ENCODE results near the gene DNASE1L2.

The DNASE1L2 gene

GRCh38 chr16:2196981-2197511 lies 39.2 kb upstream of the DNASE1L2 start (continued):
- TF ChIP-seq ZNF280D (tag by site-specific recombination; IDR thresholded peaks at IDR 0.05) (no peak), ZNF311 (tag by site-specific recombination; IDR thresholded peaks at IDR 0.05; ENCODE audit: borderline replicate concordance) (no peak), ZNF610 (tag by site-specific recombination; IDR thresholded peaks at IDR 0.05; ENCODE audit: borderline replicate concordance) (no peak), ZNF266 (tag by site-specific recombination; IDR thresholded peaks at IDR 0.05; ENCODE audit: low read depth) (no peak), ZNF768 (tag by site-specific recombination; IDR thresholded peaks at IDR 0.05) (no peak), REST (tag by site-specific recombination; IDR thresholded peaks at IDR 0.05) (no peak), ZNF560 (tag by site-specific recombination; IDR thresholded peaks at IDR 0.05; ENCODE audit: borderline replicate concordance) (no peak), ZNF837 (tag by site-specific recombination; IDR thresholded peaks at IDR 0.05) (no peak), HOXA7 (CRISPR knock-in tag; IDR thresholded peaks at IDR 0.05; ENCODE audit: borderline replicate concordance) (no peak), ZNF580 (tag by site-specific recombination; IDR thresholded peaks at IDR 0.05) (no peak), ZNF146 (tag by site-specific recombination; IDR thresholded peaks at IDR 0.05) (no peak), ZSCAN5A (tag by site-specific recombination; IDR thresholded peaks at IDR 0.05) (no peak)

GRCh38 chr16:2197765-2198164 lies 38.5 kb upstream of the DNASE1L2 start:
- ChIA-PET POLR2A (no interaction called here), CTCF (interaction anchor here (0.6 to 1.3 kb wide), 4 partner anchors 13 to 303 kb away, joined by 3 to 5 read pairs (median 3); partner anchors contain the start of gene TRAF7)
- peaks cover 9% of the 10 kb centered on the region; the same call in 1 of the 2 replicates for H3K4me1 ChIP-seq (ENCODE audit: control insufficient read depth, insufficient read depth, low read length)
- H3K4me3 ChIP-seq (ENCODE audit: low read depth, low read length), result no peak overlapping the region
- no peaks in the 10 kb centered on the region for H3K36me3 ChIP-seq (ENCODE audit: control insufficient read depth in 2 of 2, insufficient read depth in 1 of 2, low read length in 2 of 2)
- no peak overlapping the region for H3K27ac ChIP-seq (ENCODE audit: extremely low read depth, low read depth, low read length)
- no peaks in the 10 kb centered on the region for H3K9me3 ChIP-seq (ENCODE audit: control insufficient read depth, insufficient read depth, low read depth, low read length)
- TF ChIP-seq PRDM1 (tag by site-specific recombination; IDR thresholded peaks at IDR 0.05) (no peak), PATZ1 (tag by site-specific recombination; IDR thresholded peaks at IDR 0.05) (no peak), MYNN (tag by site-specific recombination; IDR thresholded peaks at IDR 0.05; ENCODE audit: borderline replicate concordance) (no peak), HOXC10 (CRISPR knock-in tag; IDR thresholded peaks at IDR 0.05) (no peak), ZNF138 (tag by site-specific recombination; IDR thresholded peaks at IDR 0.05; ENCODE audit: borderline replicate concordance) (no peak), ZNF37A (tag by site-specific recombination; IDR thresholded peaks at IDR 0.05) (no peak), ZNF266 (tag by site-specific recombination; IDR thresholded peaks at IDR 0.05; ENCODE audit: low read depth) (no peak), ZNF112 (tag by site-specific recombination; IDR thresholded peaks at IDR 0.05) (no peak), ZFP41 (tag by site-specific recombination; IDR thresholded peaks at IDR 0.05; ENCODE audit: borderline replicate concordance) (no peak), ZNF18 (tag by site-specific recombination; IDR thresholded peaks at IDR 0.05) (no peak), ZSCAN5A (tag by site-specific recombination; IDR thresholded peaks at IDR 0.05) (no peak), ZNF274 (IDR thresholded peaks at IDR 0.05; ENCODE audit: low read length) (no peak), ZNF274 (tag by site-specific recombination; IDR thresholded peaks at IDR 0.05; ENCODE audit: borderline replicate concordance) (no peak), ZNF837 (tag by site-specific recombination; IDR thresholded peaks at IDR 0.05) (no peak)

Data from HEK293 (cell line).